IMR-90 (cell line): ENCODE results near the gene PGLYRP2. TPM values are rescaled to one million over a fixed set of nuclear protein-coding genes. Genes with fewer than 3 reads are reported as not detected.

ENCODE experiments used
- ATAC-seq: fragments of 200-7000 bp; cut with Tn5 transposase; 2 replicates; pipeline ENCODE4 v1.9.1; 2020; ENCODE audit warnings: low read depth, mild to moderate bottlenecking, moderate library complexity
- BruUV-seq: library from RNA; stranded (reverse); fragments of 400-500 nt; replicated peaks from 2 replicates; lab custom pipeline; 2021; lab: Mats Ljungman, UMichigan
- CTCF ChIA-PET: fragments of 300-600 bp; formaldehyde crosslinking; extraction: SDS; loops from one replicate; lab custom pipeline; 2021; ENCODE audit warnings: antibody characterized with exemption; lab: Yijun Ruan, JAX
- POLR2A ChIA-PET: fragments of 300-600 bp; sonication (Branson Sonifier 250); formaldehyde crosslinking; loops from one replicate; lab custom pipeline; 2022; ENCODE audit warnings: antibody characterized with exemption; ENCODE audit not compliant: unreplicated experiment; lab: Charles Lee
- DNase-seq: peaks from one replicate; pipeline ENCODE4 v3.0.0; 2013
- H2AFZ ChIP-seq: replicated peaks from 2 replicates; pipeline ENCODE3; 2013; ENCODE audit warnings: low read length, mild to moderate bottlenecking; ENCODE audit not compliant: poor library complexity
- H2AK5ac ChIP-seq: 2 replicates; pipeline ENCODE4 v1.6.1; 2013; ENCODE audit warnings: low read depth, low read length, inconsistent platforms
- H2AK9ac ChIP-seq: replicated peaks from 2 replicates; pipeline ENCODE3; 2013; ENCODE audit warnings: mild to moderate bottlenecking, low read depth, low read length, moderate library complexity; ENCODE audit not compliant: poor library complexity
- H2BK120ac ChIP-seq: 2 replicates; pipeline ENCODE4 v1.6.1; 2013; ENCODE audit warnings: low read depth, low read length, inconsistent platforms
- H2BK15ac ChIP-seq: 3 replicates; pipeline ENCODE4 v1.6.1; 2013; ENCODE audit warnings: low read depth, low read length, inconsistent platforms
- H2BK20ac ChIP-seq: 2 replicates; pipeline ENCODE4 v1.6.1; 2013; ENCODE audit warnings: low read depth, mild to moderate bottlenecking, inconsistent platforms, low read length, moderate library complexity
- H2BK5ac ChIP-seq: 2 replicates; pipeline ENCODE4 v1.6.1; 2013; ENCODE audit warnings: mild to moderate bottlenecking, low read depth, low read length, inconsistent platforms; ENCODE audit not compliant: poor library complexity, severe bottlenecking
- H3K14ac ChIP-seq: replicated peaks from 2 replicates; pipeline ENCODE4 v1.6.1; 2013; ENCODE audit warnings: low read depth, low read length, inconsistent platforms
- H3K18ac ChIP-seq: 2 replicates; pipeline ENCODE4 v1.6.1; 2013; ENCODE audit warnings: low read depth, low read length, control low read depth
- H3K23ac ChIP-seq: 2 replicates; pipeline ENCODE4 v1.6.1; 2013; ENCODE audit warnings: low read depth, low read length, inconsistent platforms
- H3K27ac ChIP-seq: 2 replicates; pipeline ENCODE4 v1.5.1; 2013; ENCODE audit warnings: mild to moderate bottlenecking, control low read depth, low read length; ENCODE audit not compliant: insufficient read depth
- H3K27me3 ChIP-seq: 2 replicates; pipeline ENCODE4 v1.6.1; 2013; ENCODE audit warnings: low read length; ENCODE audit not compliant: control insufficient read depth, insufficient read depth
- H3K36me3 ChIP-seq: 2 replicates; pipeline ENCODE4 v1.6.1; 2013; ENCODE audit warnings: low read length, mixed read lengths; ENCODE audit not compliant: control insufficient read depth, insufficient read depth
- H3K4ac ChIP-seq: 2 replicates; pipeline ENCODE4 v1.6.1; 2013; ENCODE audit warnings: low read depth, low read length, inconsistent platforms
- H3K4me1 ChIP-seq: 2 replicates; pipeline ENCODE4 v1.6.1; 2013; ENCODE audit warnings: low read length, mixed read lengths; ENCODE audit not compliant: control insufficient read depth, insufficient read depth
- H3K4me2 ChIP-seq: 2 replicates; pipeline ENCODE4 v1.6.1; 2013; ENCODE audit warnings: low read depth, mild to moderate bottlenecking, control low read depth, low read length, moderate library complexity
- H3K4me3 ChIP-seq: 2 replicates; pipeline ENCODE4 v1.5.1; 2013; ENCODE audit warnings: low read depth, mild to moderate bottlenecking, control low read depth, low read length, moderate library complexity; ENCODE audit not compliant: insufficient read depth
- H3K56ac ChIP-seq: 2 replicates; pipeline ENCODE4 v1.6.1; 2013; ENCODE audit warnings: low read length, inconsistent platforms; ENCODE audit not compliant: insufficient read depth; ENCODE audit errors: extremely low read depth
- H3K79me1 ChIP-seq, 2 experiments: 2 replicates each; pipeline ENCODE4 v1.6.1; 2013; ENCODE audit warnings: low read length in 2 of 2, inconsistent platforms in 1 of 2, low read depth in 1 of 2
- H3K9ac ChIP-seq: 2 replicates; pipeline ENCODE4 v1.6.1; 2013; ENCODE audit warnings: low read depth, low read length, control low read depth
- H3K9me1 ChIP-seq: 2 replicates; pipeline ENCODE4 v1.6.1; 2013; ENCODE audit warnings: low read length, inconsistent platforms; ENCODE audit not compliant: insufficient read depth
- H3K9me3 ChIP-seq: 2 replicates; pipeline ENCODE4 v1.6.1; 2013; ENCODE audit warnings: low read length; ENCODE audit not compliant: control insufficient read depth, insufficient read depth
- H4K20me1 ChIP-seq: 2 replicates; pipeline ENCODE4 v1.6.1; 2013; ENCODE audit warnings: low read length, inconsistent platforms; ENCODE audit not compliant: insufficient read depth
- H4K5ac ChIP-seq: 2 replicates; pipeline ENCODE4 v1.6.1; 2013; ENCODE audit warnings: mild to moderate bottlenecking, low read depth, low read length, control low read depth
- H4K8ac ChIP-seq, 2 experiments: 2 replicates each; pipeline ENCODE4 v1.6.1; 2013; ENCODE audit warnings: low read depth in 2 of 2, low read length in 2 of 2, control low read depth in 1 of 2, inconsistent platforms in 1 of 2
- H4K91ac ChIP-seq: 2 replicates; pipeline ENCODE4 v1.6.1; 2013; ENCODE audit warnings: low read depth, low read length, inconsistent platforms; ENCODE audit not compliant: insufficient read depth
- BHLHE40 ChIP-seq: fragments of 150-350 bp; IDR thresholded peaks from 2 replicates; pipeline ENCODE4 v1.6.1; 2016; ENCODE audit warnings: mild to moderate bottlenecking, low read depth, low read length
- CTCF ChIP-seq: conservative IDR thresholded peaks from 2 replicates; pipeline ENCODE4 v1.5.1; 2012; ENCODE audit warnings: mild to moderate bottlenecking, low read depth, low read length, improper control_type of control experiment
- MAZ ChIP-seq: IDR thresholded peaks from 2 replicates; pipeline ENCODE4 v1.6.1; 2012; ENCODE audit warnings: low read depth, mild to moderate bottlenecking, low read length, improper control_type of control experiment, moderate library complexity, borderline replicate concordance
- NFE2L2 ChIP-seq: fragments of 150-350 bp; IDR thresholded peaks from 2 replicates; pipeline ENCODE4 v1.6.1; 2016; ENCODE audit warnings: low read depth, mild to moderate bottlenecking, low read length
- RAD21 ChIP-seq: IDR thresholded peaks from 2 replicates; pipeline ENCODE4 v1.6.1; 2012; ENCODE audit warnings: low read length, improper control_type of control experiment
- SMC3 ChIP-seq: fragments of 150-350 bp; IDR thresholded peaks from 2 replicates; pipeline ENCODE4 v1.6.1; 2016; ENCODE audit warnings: low read depth, mild to moderate bottlenecking, antibody characterized with exemption, low read length, moderate library complexity
- WGBS, 2 experiments: methylation state at CpG; one replicate each; pipeline versions ENCODE4 v1.1.5 to v1.1.7; 2013; ENCODE audit warnings: missing lambda C conversion rate in 2 of 2; ENCODE audit not compliant: insufficient read length in 1 of 2; ENCODE audit errors: extremely low coverage in 2 of 2; 5-methylcytosine and 5-hydroxymethylcytosine counted together
- dilution Hi-C: fragments of 300-500 bp; cut with HindIII; formaldehyde crosslinking; loops from one replicate; pipeline ENCODE4 v1.14.3; 2018; ENCODE audit warnings: low sequenced_read_pairs; ENCODE audit not compliant: unreplicated experiment
- in situ Hi-C: fragments of 300-500 bp; cut with MboI; formaldehyde crosslinking; loops from 3 replicates; pipeline ENCODE4 v1.14.3; 2019; ENCODE audit warnings: low sequenced_read_pairs, inconsistent platforms, mixed read lengths
- intact Hi-C: fragments of 100-400 bp; cut with micrococcal nuclease; formaldehyde crosslinking; loops from 2 replicates; pipeline ENCODE4 v1.10.0; 2022
- polyA plus RNA-seq, 3 experiments: library from polyadenylated mRNA; depleted of rRNA; stranded (reverse); fragments of >200 nt; gene quantifications; 2 replicates each; pipeline ENCODE4 v1.2.3, GENCODE V29; 2012; ENCODE audit warnings: low replicate concordance in 1 of 3
- total RNA-seq: library from RNA; depleted of rRNA; stranded (reverse); fragments of >200 nt; gene quantifications from 2 replicates; pipeline ENCODE4 v1.2.3, GENCODE V29; 2012

The PGLYRP2 gene
- total and polyA plus RNA-seq, 2 of the 4 experiments (the other 2 are of a cell fraction), result not detected

DNA sequence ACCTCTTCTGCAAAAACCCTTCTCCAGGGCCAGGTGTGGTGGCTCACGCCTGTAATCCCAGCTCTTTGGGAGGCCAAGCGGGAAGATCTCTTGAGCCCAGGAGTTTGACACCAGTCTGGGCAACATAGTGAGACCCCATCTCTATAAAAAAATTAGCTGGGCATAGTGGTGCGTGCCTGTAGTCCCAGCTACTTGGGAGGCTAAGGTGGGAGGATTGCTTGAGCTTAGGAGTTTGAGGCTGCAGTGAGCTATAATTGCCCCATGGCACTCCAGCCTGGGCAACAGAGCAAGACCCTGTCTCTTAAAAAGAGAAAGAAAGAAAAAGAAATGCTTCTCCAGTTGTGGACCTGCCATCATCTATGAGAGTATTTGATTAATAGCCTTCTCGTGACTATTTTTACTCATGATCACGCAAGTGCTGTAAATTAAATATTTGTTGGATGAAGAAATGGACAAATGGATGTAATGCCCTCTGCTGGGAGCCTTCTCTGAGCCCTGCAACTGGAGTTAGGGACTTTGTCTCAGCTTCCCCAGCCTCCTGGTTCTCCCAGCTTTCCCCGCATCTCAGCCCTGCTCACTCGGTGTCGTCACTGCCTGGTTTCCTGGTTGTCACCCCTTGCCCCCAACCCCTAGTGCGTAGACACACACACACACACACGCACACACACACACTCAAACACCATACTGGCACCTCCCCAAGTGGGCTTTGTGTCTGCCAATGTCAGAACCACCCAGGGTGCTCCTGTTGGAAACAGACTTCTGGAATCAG lies 41.8 kb downstream of the PGLYRP2 start:
- no peak overlapping the region for H3K4me3 ChIP-seq
- ChIA-PET CTCF (interaction anchor here (0.6 to 1.5 kb wide), 3 partner anchors 19 to 261 kb away, joined by 3 to 7 read pairs (median 4); partner anchors contain the start of gene AKAP8L), POLR2A (no interaction called here)
- 85% methylated on average over 4 of the region's 10 CpGs; no CpG with 5 or more reads in 1 of the 2 experiments for WGBS, 2 experiments
- no peaks in the 10 kb centered on the region; a peak in 1 of 4 replicates for H3K79me1 ChIP-seq
- H4K8ac ChIP-seq, result peak overlapping the region in 1 of 2 experiments; percentile 68; a peak in 1 of 4 replicates
- H3K4ac ChIP-seq, result peak overlapping the region; percentile 85
- H3K56ac ChIP-seq, result no peak overlapping the region
- H2BK15ac ChIP-seq, result no peak overlapping the region
- peak overlapping the region; percentile 3; the same call in 1 of the 2 replicates for H4K5ac ChIP-seq
- no peak overlapping the region for H3K9ac ChIP-seq
- no TSS peak for BruUV-seq
- peak overlapping the region; percentile 90 for H2AK5ac ChIP-seq
- no peak overlapping the region for H2BK5ac ChIP-seq
- H3K4me2 ChIP-seq, result peak overlapping the region; percentile 6; the same call in 1 of the 2 replicates
- ATAC-seq, result peak; percentile 65
- peaks cover 17% of the 10 kb centered on the region for H3K4me1 ChIP-seq
- H3K18ac ChIP-seq, result peak overlapping the region; percentile 40; the same call in 1 of the 2 replicates
- DNase-seq, result peak; percentile 74
- H2BK20ac ChIP-seq, result peak overlapping the region; percentile 76; the same call in 1 of the 2 replicates
- no peaks in the 10 kb centered on the region for H4K20me1 ChIP-seq
- no peaks in the 10 kb centered on the region for H3K36me3 ChIP-seq
- H3K23ac ChIP-seq, result no peak overlapping the region
- H2AK9ac ChIP-seq, result peak overlapping the region; percentile 71
- intact Hi-C loops (loop anchor here (5.0 kb wide), 1 partner anchor 345 kb away; no protein-coding TSS in a partner anchor), dilution Hi-C loops (no loop called here), in situ Hi-C loops (loop anchor here (25.0 kb wide), 1 partner anchor 875 kb away; the partner anchor contains the start of gene NDUFB7)
- H2AFZ ChIP-seq, result peak overlapping the region; percentile 68
- H2BK120ac ChIP-seq, result peak overlapping the region; percentile 90
- 0 out of 2 replicates have a peak overlapping the region, but pooled peaks have one; percentile 37 for H4K91ac ChIP-seq
- H3K9me3 ChIP-seq, result no peaks in the 10 kb centered on the region
- peak overlapping the region; percentile 79; the same call in 1 of the 2 replicates for H3K27ac ChIP-seq
- no peaks in the 10 kb centered on the region for H3K27me3 ChIP-seq
- TF ChIP-seq BHLHE40, result peak; percentile 95
- TF ChIP-seq MAZ, result no peak
- TF ChIP-seq SMC3, result peak; percentile 46
- TF ChIP-seq RAD21, result peak; percentile 43
- TF ChIP-seq NFE2L2, result no peak
- TF ChIP-seq CTCF, result peak; percentile 51
- 0 out of 2 replicates have a peak, but pooled peaks cover 5% of the 10 kb centered on the region for H3K9me1 ChIP-seq
- H3K14ac ChIP-seq, result peak overlapping the region; percentile 82; the same call in 1 of the 2 replicates
